ENCODE results near the gene AHCYL1.

AHCYL1 gene

DNA sequence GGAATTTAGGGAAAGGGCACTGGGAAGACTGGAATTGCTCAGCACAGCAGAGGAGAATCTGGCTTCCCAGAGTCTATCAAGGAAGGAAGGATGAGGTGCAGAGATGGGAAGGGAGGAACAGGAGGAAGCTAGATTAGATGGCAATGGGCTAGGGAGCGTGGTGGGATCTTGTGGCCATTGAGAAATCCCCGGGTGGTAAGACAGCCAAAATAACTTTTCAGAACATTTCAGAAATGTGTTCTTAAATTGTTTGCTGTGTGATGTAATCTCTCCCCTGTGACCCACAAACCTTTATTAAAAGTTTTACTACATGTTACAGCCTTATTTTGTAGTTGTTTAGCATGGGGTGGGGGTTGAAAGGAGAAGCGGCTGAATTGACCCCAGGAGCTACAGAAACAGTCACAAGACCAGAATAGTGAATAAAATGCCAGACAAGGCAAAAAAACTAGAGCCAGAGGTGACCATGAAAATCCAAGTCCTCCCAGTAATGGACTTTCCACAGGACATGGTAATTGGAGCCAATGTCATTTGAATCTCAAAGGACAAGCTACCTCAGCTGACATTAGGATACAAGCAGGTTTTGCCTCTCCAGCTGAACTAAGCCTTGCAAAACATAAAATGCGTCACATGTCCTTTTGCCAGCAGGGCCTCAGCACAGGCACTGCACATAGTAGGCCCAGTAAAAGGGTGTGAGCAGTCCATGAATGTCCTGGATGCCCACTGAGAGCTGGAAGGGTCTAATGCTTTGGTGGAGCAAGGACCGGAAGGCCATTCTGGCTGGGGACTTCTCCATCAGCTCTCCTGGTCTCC is 980 bp upstream of the AHCYL1 start:
- no peaks in the 10 kb centered on the region for H3K36me3 ChIP-seq (ENCODE audit: control insufficient read depth, insufficient read depth, low read length)
- WGBS (ENCODE audit: insufficient coverage, insufficient read length) = no CpG with 5 or more reads among the region's 5 CpGs
- H3K4me3 ChIP-seq (ENCODE audit: low read length) = no peak overlapping the region
- H3K9me3 ChIP-seq (ENCODE audit: control insufficient read depth, insufficient read depth, low read length) = no peaks in the 10 kb centered on the region
- H3K27me3 ChIP-seq (ENCODE audit: control insufficient read depth, insufficient read depth, low read length) = no peaks in the 10 kb centered on the region
- H3K27ac ChIP-seq (ENCODE audit: low read length) = no peak overlapping the region
- H3K4me1 ChIP-seq (ENCODE audit: control insufficient read depth, insufficient read depth, low read length) = peaks cover 4% of the 10 kb centered on the region; the same call in 1 of the 2 replicates
- DNase-seq (ENCODE audit: low read depth, low spot score) = no peak

DNA sequence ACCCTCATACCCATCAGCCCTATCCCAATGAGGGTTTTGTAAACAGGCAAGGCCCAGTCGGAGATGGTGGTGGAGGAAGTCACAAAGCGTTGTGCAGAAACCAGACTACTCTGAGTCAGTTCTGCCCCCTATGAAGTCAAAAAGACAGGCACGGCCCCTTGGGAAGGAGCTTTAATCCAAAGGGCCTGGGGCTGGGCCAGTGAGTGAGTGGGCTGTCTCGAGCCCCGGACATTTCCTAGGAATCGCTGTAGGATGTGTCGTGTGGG is 442 bp upstream of the AHCYL1 start:
- Histone ChIP-seq H3K4me3 (ENCODE audit: low read length) (no peak overlapping the region), H3K4me1 (ENCODE audit: control insufficient read depth, insufficient read depth, low read length) (peaks cover 4% of the 10 kb centered on the region; the same call in 1 of the 2 replicates)

DNA sequence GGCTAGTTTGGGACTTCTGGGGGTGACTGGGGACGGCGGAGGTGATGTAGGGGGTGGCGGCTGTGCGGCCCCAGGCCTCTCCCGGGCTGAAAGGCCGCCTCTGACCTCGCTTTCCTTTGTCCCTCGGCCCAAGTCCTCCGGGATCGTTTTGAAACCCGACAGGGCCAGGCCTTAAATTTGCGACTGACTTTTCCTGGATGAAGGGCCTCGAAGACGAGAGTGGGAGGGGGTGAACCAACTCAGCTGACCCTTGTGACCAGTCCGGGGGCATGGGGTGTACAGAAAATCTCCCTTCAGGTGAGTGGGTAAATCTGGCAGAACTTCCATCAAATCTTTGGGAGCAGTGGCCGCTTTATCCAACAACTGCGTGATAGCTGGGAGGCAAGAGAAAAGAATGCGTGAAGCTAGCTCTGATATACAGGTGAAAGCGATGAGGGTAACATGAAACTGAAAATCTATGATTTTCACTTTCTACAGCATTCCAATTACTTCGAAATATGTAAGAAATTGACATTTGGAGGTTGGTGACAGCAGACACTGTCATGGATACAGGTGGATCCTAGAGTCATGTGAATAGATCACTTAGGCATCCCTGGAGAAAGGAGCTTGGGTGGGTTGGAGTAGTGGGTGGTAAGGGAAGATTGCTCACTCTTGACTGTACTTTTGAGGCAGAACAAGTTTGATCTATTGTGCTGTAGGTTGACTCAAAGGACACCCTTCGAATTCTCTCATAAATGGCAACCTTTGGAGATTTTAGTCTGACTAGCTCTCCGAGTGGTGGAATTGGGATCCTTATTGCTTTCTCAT is 885 bp downstream of the AHCYL1 start:
- Histone ChIP-seq H3K4me1 (ENCODE audit: control insufficient read depth, insufficient read depth, low read length) (peaks cover 4% of the 10 kb centered on the region; the same call in 1 of the 2 replicates), H3K9me3 (ENCODE audit: control insufficient read depth, insufficient read depth, low read length) (no peaks in the 10 kb centered on the region), H3K27me3 (ENCODE audit: control insufficient read depth, insufficient read depth, low read length) (no peaks in the 10 kb centered on the region), H3K27ac (ENCODE audit: low read length) (no peak overlapping the region), H3K36me3 (ENCODE audit: control insufficient read depth, insufficient read depth, low read length) (no peaks in the 10 kb centered on the region), H3K4me3 (ENCODE audit: low read length) (peak overlapping the region; percentile 77)
- DNase-seq (ENCODE audit: low read depth, low spot score) = no peak
- WGBS (ENCODE audit: insufficient coverage, insufficient read length) = no CpG with 5 or more reads among the region's 22 CpGs

More for the DNA sequence above, 442 bp upstream of the AHCYL1 start:
- Histone ChIP-seq H3K27me3 (ENCODE audit: control insufficient read depth, insufficient read depth, low read length) (no peaks in the 10 kb centered on the region), H3K36me3 (ENCODE audit: control insufficient read depth, insufficient read depth, low read length) (no peaks in the 10 kb centered on the region), H3K27ac (ENCODE audit: low read length) (no peak overlapping the region), H3K9me3 (ENCODE audit: control insufficient read depth, insufficient read depth, low read length) (no peaks in the 10 kb centered on the region)
- no CpG with 5 or more reads among the region's 7 CpGs for WGBS (ENCODE audit: insufficient coverage, insufficient read length)
- no peak for DNase-seq (ENCODE audit: low read depth, low spot score)

DNA sequence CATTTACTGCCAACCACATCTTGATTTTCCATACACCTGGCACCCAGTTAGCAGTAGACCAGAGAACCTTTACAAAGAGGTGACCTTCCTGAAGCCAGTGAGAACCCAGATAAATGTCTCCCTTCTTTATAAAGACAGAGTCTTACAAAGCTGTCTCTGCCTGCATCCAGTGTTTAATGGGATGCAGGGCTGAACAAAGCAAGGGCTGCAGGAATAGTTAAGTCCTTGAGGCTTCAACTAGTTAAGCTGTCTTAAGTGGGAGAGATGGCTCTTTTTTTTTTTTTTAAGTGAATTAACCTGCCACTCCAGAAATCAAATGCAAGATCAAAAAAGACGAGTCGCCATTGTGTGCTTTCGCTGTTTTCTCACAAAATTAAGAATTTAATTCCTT is 1.5 kb downstream of the AHCYL1 start:
- DNase-seq (ENCODE audit: low read depth, low spot score) = no peak
- Histone ChIP-seq H3K27ac (ENCODE audit: low read length) (no peak overlapping the region), H3K4me1 (ENCODE audit: control insufficient read depth, insufficient read depth, low read length) (peaks cover 4% of the 10 kb centered on the region; the same call in 1 of the 2 replicates), H3K9me3 (ENCODE audit: control insufficient read depth, insufficient read depth, low read length) (no peaks in the 10 kb centered on the region), H3K36me3 (ENCODE audit: control insufficient read depth, insufficient read depth, low read length) (no peaks in the 10 kb centered on the region), H3K27me3 (ENCODE audit: control insufficient read depth, insufficient read depth, low read length) (no peaks in the 10 kb centered on the region), H3K4me3 (ENCODE audit: low read length) (no peak overlapping the region)
- WGBS (ENCODE audit: insufficient coverage, insufficient read length) = no CpG with 5 or more reads among the region's 3 CpGs

DNA sequence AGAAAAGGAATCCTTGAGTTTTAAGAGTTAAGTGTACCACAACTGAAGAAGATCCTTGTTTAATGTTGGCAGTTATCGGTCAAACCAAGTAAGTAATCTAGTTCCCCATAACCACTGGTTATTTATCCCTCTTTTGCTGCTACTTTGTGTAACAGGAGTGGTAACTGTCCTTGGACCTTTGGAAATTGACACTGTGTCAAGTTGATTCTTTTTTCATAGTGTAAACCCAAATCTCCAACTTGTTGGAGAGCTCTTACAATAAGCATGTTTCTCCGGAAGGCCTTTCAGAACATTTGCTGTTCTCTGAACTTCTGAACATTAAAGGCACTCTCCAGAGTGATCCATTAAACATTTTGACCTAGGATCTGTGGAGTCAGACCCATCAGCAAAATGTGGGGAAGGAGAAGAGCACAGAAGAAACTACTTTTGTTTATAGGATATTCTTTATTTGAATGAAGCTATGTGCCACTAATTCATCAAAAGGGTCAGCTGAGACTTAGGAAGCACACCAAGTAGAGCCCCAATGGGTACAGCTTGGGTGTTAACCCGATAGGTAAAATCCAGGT is 3.9 kb downstream of the AHCYL1 start:
- Histone ChIP-seq H3K36me3 (ENCODE audit: control insufficient read depth, insufficient read depth, low read length) (no peaks in the 10 kb centered on the region), H3K4me1 (ENCODE audit: control insufficient read depth, insufficient read depth, low read length) (peaks cover 4% of the 10 kb centered on the region; the same call in 1 of the 2 replicates), H3K27ac (ENCODE audit: low read length) (no peak overlapping the region), H3K9me3 (ENCODE audit: control insufficient read depth, insufficient read depth, low read length) (no peaks in the 10 kb centered on the region), H3K4me3 (ENCODE audit: low read length) (no peak overlapping the region), H3K27me3 (ENCODE audit: control insufficient read depth, insufficient read depth, low read length) (no peaks in the 10 kb centered on the region)
- no CpG with 5 or more reads among the region's 3 CpGs for WGBS (ENCODE audit: insufficient coverage, insufficient read length)
- no peak for DNase-seq (ENCODE audit: low read depth, low spot score)

DNA sequence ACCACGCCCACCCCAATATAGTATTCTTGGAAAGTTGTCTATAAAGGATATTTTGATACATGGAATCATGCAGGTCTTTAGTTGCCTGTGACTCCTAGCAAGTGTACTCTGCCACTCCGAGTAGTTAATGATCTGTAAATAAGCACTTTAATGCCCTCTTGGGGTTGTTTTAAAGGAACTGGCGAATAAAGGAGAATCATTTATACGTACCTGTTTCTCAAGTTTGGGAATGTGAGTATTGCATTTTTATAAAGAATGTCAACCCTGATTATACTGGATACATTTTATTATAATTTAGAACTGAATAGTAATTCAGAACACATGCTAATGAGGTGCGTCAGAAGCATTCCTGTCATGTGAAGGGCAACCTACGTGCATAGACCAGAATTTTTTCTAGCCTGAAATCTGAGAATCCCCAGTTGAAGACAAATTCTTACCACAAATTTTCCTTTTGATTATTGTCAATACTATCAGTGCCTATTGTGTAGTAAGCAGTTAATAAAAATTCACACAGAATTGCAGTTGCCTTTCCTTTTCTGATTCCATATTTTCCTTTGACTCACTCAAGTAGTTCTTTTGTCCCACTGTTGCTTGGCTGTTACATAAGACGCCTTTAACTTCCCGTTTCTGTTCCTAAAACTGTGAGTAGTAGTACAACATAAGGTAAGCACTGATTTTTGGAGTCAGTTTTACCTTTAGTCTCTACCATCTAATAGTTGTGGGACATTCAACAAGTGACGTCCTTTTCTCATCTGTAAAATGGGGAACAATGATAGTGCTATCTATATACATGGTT is 5.1 kb downstream of the AHCYL1 start:
- Histone ChIP-seq H3K36me3 (ENCODE audit: control insufficient read depth, insufficient read depth, low read length) (no peaks in the 10 kb centered on the region), H3K9me3 (ENCODE audit: control insufficient read depth, insufficient read depth, low read length) (no peaks in the 10 kb centered on the region), H3K4me3 (ENCODE audit: low read length) (no peak overlapping the region), H3K27me3 (ENCODE audit: control insufficient read depth, insufficient read depth, low read length) (no peaks in the 10 kb centered on the region), H3K4me1 (ENCODE audit: control insufficient read depth, insufficient read depth, low read length) (no peaks in the 10 kb centered on the region), H3K27ac (ENCODE audit: low read length) (no peak overlapping the region)
- WGBS (ENCODE audit: insufficient coverage, insufficient read length) = no CpG with 5 or more reads among the region's 9 CpGs
- no peak for DNase-seq (ENCODE audit: low read depth, low spot score)

DNA sequence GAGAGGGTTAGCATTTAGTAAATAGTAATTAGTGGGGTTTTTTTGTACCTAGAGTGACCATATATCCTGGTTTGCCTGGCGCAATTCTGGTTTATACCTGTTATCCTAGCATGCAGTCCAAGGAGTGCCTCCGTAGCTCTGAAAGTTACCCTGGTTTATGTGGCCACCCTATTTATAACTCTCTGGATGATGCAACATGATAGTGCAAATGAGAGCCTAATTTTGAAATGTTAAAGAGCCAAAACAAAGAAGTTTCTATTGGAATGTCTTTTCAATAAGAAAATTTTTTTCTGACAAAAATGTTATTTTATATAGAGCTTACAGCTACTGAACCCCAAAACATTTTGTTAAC is 5.7 kb downstream of the AHCYL1 start:
- no peak for DNase-seq (ENCODE audit: low read depth, low spot score)
- no peak overlapping the region for H3K4me3 ChIP-seq (ENCODE audit: low read length)
- no peaks in the 10 kb centered on the region for H3K9me3 ChIP-seq (ENCODE audit: control insufficient read depth, insufficient read depth, low read length)
- H3K27ac ChIP-seq (ENCODE audit: low read length) = no peak overlapping the region
- no peaks in the 10 kb centered on the region for H3K4me1 ChIP-seq (ENCODE audit: control insufficient read depth, insufficient read depth, low read length)
- no peaks in the 10 kb centered on the region for H3K27me3 ChIP-seq (ENCODE audit: control insufficient read depth, insufficient read depth, low read length)
- no peaks in the 10 kb centered on the region for H3K36me3 ChIP-seq (ENCODE audit: control insufficient read depth, insufficient read depth, low read length)
- WGBS (ENCODE audit: insufficient coverage, insufficient read length) = no CpG with 5 or more reads among the region's 2 CpGs

DNA sequence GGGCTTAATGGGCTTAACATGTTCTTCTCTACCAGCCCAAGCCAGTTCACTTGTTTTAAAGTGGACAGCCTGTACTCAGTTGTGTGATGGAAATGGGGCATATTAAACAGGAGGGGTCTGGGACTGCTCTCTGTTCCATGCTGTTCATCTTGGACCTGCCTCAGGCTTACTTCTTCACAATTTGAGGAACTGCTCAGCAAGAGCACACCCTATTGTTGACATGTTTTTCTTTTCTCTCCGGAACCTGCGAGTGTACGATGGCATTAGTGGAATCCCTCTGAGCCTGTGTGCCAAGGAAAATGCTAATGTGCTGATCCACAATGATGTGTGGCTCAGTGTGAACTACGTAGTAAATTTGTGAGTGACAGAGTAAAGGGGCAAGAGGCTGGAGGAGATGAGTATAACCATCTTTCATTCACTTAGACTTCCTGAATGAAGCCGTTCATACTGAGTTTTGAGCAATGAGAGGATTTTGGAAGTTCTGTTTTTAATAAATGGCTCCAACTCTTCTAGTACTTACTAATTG is 6.9 kb downstream of the AHCYL1 start:
- H3K4me1 ChIP-seq (ENCODE audit: control insufficient read depth, insufficient read depth, low read length) = no peaks in the 10 kb centered on the region
- no CpG with 5 or more reads among the region's 5 CpGs for WGBS (ENCODE audit: insufficient coverage, insufficient read length)
- no peaks in the 10 kb centered on the region for H3K27me3 ChIP-seq (ENCODE audit: control insufficient read depth, insufficient read depth, low read length)
- no peaks in the 10 kb centered on the region for H3K36me3 ChIP-seq (ENCODE audit: control insufficient read depth, insufficient read depth, low read length)
- H3K4me3 ChIP-seq (ENCODE audit: low read length) = no peak overlapping the region
- DNase-seq (ENCODE audit: low read depth, low spot score) = no peak
- no peak overlapping the region for H3K27ac ChIP-seq (ENCODE audit: low read length)
- no peaks in the 10 kb centered on the region for H3K9me3 ChIP-seq (ENCODE audit: control insufficient read depth, insufficient read depth, low read length)

DNA sequence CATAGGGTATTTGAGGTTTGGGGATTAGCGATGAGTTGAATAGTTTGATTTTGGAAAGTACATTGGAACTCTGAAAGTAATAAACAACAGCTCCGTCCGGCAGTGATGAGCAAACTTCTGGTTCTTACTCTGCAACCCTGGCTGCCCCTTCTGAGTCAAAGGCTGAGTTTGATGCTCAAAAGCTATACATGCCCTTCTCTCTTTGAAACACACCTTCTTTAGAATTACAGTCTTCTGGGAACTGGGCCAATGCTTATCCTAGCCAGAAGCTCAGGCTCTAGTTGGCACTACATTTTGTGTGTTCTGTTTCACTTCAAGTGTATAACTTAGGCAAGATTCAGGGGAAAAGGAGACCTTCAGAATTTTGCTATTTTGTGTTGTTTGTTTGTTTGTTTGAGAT is 9.3 kb downstream of the AHCYL1 start:
- Histone ChIP-seq H3K9me3 (ENCODE audit: control insufficient read depth, insufficient read depth, low read length) (no peaks in the 10 kb centered on the region), H3K27me3 (ENCODE audit: control insufficient read depth, insufficient read depth, low read length) (no peaks in the 10 kb centered on the region)
- DNase-seq (ENCODE audit: low read depth, low spot score) = no peak

DNA sequence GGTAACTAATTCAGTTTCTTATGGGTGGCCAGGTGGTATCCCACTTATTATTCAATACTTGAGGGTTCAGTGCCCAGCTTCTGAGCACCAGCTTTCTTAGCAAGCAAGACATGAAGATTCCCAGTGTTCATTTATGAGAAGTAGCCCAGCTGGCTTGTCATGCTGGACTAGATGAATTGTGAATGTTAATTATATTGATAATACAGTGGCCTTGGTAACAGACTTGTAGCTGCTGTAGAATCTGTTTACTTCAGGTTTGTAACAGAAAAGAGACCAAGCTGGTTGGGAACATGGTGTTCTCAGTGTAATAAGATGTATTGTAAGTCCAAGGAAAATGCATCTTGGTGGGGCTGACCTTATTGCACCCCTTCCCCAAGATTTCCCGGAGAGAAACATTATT is 10.1 kb downstream of the AHCYL1 start:
- Histone ChIP-seq H3K4me3 (ENCODE audit: low read length) (no peak overlapping the region), H3K9me3 (ENCODE audit: control insufficient read depth, insufficient read depth, low read length) (no peaks in the 10 kb centered on the region), H3K27me3 (ENCODE audit: control insufficient read depth, insufficient read depth, low read length) (no peaks in the 10 kb centered on the region), H3K27ac (ENCODE audit: low read length) (no peak overlapping the region), H3K4me1 (ENCODE audit: control insufficient read depth, insufficient read depth, low read length) (no peaks in the 10 kb centered on the region), H3K36me3 (ENCODE audit: control insufficient read depth, insufficient read depth, low read length) (no peaks in the 10 kb centered on the region)
- WGBS (ENCODE audit: insufficient coverage, insufficient read length) = no CpG with 5 or more reads among the region's 1 CpG
- no peak for DNase-seq (ENCODE audit: low read depth, low spot score)

More for the DNA sequence above, 9.3 kb downstream of the AHCYL1 start:
- Histone ChIP-seq H3K36me3 (ENCODE audit: control insufficient read depth, insufficient read depth, low read length) (no peaks in the 10 kb centered on the region), H3K27ac (ENCODE audit: low read length) (no peak overlapping the region), H3K4me1 (ENCODE audit: control insufficient read depth, insufficient read depth, low read length) (no peaks in the 10 kb centered on the region), H3K4me3 (ENCODE audit: low read length) (no peak overlapping the region)
- 100% methylated on average over 1 of the region's 3 CpGs for WGBS (ENCODE audit: insufficient coverage, insufficient read length)

All from iPS DF 6.9 (cell line).